Neural progenitor cell (in vitro differentiated cells): ENCODE data around the gene IRF9.

Source experiments
- EZH2 ChIP-seq: fragments of 200-600 bp; sonication (generic); IDR thresholded peaks from 2 replicates; pipeline ENCODE4 v1.6.1; 2017; ENCODE audit warnings: antibody characterized with exemption, mild to moderate bottlenecking, moderate library complexity
- TF ChIP-seq, protein P1 (sequence below): fragments of 200-600 bp; sonication (generic); IDR thresholded peaks from 2 replicates; pipeline ENCODE4 v1.5.1; 2017; ENCODE audit warnings: antibody characterized with exemption, mild to moderate bottlenecking

DNA sequence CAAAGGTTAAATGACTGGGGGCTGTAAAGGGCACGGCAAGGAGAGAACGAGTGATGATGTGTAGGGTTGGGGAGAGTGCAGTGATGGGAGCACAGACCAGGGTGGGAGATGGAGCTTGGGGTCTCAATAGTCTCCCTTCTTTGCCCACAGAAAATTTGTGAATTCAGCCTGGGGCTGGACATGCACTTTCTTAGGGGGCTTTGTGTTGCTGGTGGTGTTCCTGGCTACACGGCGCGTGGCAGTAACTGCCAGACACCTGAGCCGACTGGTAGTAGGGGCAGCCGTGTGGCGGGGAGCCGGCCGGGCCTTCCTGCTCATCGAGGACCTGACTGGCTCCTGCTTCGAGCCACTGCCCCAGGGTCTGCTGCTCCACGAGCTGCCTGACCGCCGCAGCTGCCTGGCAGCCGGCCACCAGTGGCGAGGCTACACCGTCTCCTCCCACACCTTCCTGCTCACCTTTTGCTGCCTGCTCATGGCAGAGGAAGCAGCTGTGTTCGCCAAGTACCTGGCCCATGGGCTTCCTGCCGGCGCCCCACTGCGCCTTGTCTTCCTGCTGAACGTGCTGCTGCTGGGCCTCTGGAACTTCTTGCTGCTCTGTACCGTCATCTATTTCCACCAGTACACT is 28.9 kb upstream of the IRF9 start:
- no peak for TF ChIP-seq EZH2
- TF ChIP-seq, protein P1, sequence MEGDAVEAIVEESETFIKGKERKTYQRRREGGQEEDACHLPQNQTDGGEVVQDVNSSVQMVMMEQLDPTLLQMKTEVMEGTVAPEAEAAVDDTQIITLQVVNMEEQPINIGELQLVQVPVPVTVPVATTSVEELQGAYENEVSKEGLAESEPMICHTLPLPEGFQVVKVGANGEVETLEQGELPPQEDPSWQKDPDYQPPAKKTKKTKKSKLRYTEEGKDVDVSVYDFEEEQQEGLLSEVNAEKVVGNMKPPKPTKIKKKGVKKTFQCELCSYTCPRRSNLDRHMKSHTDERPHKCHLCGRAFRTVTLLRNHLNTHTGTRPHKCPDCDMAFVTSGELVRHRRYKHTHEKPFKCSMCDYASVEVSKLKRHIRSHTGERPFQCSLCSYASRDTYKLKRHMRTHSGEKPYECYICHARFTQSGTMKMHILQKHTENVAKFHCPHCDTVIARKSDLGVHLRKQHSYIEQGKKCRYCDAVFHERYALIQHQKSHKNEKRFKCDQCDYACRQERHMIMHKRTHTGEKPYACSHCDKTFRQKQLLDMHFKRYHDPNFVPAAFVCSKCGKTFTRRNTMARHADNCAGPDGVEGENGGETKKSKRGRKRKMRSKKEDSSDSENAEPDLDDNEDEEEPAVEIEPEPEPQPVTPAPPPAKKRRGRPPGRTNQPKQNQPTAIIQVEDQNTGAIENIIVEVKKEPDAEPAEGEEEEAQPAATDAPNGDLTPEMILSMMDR, result no peak
